GM12878 (cell line): ENCODE measurements around the gene VIT. TPM values are rescaled to one million over a fixed set of nuclear protein-coding genes. Genes with fewer than 3 reads are reported as not detected.

Source experiments
- ATAC-seq: fragments of 200-7000 bp; cut with Tn5 transposase; 3 replicates; pipeline ENCODE4 v1.9.1; 2020; ENCODE audit warnings: mild to moderate bottlenecking, moderate library complexity
- BruUV-seq: library from RNA; stranded (reverse); fragments of 400-500 nt; replicated peaks from 2 replicates; lab custom pipeline; 2021; lab: Mats Ljungman, UMichigan
- CTCF ChIA-PET: fragments of 300-600 bp; sonication (Branson Sonifier 250); formaldehyde crosslinking; extraction: SDS; loops from one replicate; lab custom pipeline; 2021; ENCODE audit warnings: inconsistent platforms; lab: Yijun Ruan, JAX
- POLR2A ChIA-PET: fragments of 350-600 bp; formaldehyde crosslinking; extraction: SDS; loops from one replicate; lab custom pipeline; 2021; ENCODE audit warnings: inconsistent platforms; lab: Charles Lee
- RAD21 ChIA-PET: fragments of 300-600 bp; sonication (Branson Sonifier 250); formaldehyde crosslinking; loops from one replicate; lab custom pipeline; 2023; ENCODE audit warnings: antibody characterized with exemption; ENCODE audit not compliant: unreplicated experiment; lab: Charles Lee
- SMC1A ChIA-PET: fragments of 300-600 bp; sonication (Branson Sonifier 250); formaldehyde crosslinking; loops from one replicate; lab custom pipeline; 2023; ENCODE audit not compliant: unreplicated experiment, uncharacterized antibody; lab: Charles Lee
- DNase-seq: peaks from one replicate; pipeline ENCODE4 v3.0.0-alpha.2; 2011; ENCODE audit warnings: low read depth, low spot score
- FAIRE-seq: peaks from 3 replicates; lab custom pipeline; 2011; peaks lifted over from hg19 to GRCh38; lab: Jason Lieb, UNC
- H2AFZ ChIP-seq: 2 replicates; pipeline ENCODE4 v1.6.0; 2011; ENCODE audit warnings: low read depth, low read length, control low read depth; ENCODE audit not compliant: control insufficient read depth
- H3K27ac ChIP-seq: 2 replicates; pipeline ENCODE4 v1.5.1; 2011; ENCODE audit warnings: control low read depth; ENCODE audit not compliant: control insufficient read depth, insufficient read depth
- H3K27me3 ChIP-seq, 2 experiments: replicated peaks in 1 of 2; 2 replicates each; pipeline versions ENCODE4 v1.6.0 to v1.6.1; 2011; ENCODE audit warnings: low read length in 1 of 2; ENCODE audit not compliant: control insufficient read depth in 2 of 2, insufficient read depth in 2 of 2
- H3K36me3 ChIP-seq, 2 experiments: 2 replicates each; pipeline ENCODE4 v1.5.1; 2011; ENCODE audit warnings: low read length in 1 of 2; ENCODE audit not compliant: control insufficient read depth in 2 of 2, insufficient read depth in 2 of 2
- H3K4me1 ChIP-seq: 2 replicates; pipeline ENCODE4 v1.6.1; 2011; ENCODE audit warnings: mild to moderate bottlenecking, low read length, moderate library complexity, mixed read lengths; ENCODE audit not compliant: control insufficient read depth, insufficient read depth
- H3K4me2 ChIP-seq: 2 replicates; pipeline ENCODE4 v1.6.0; 2011; ENCODE audit warnings: control low read depth; ENCODE audit not compliant: control insufficient read depth, insufficient read depth
- H3K4me3 ChIP-seq: fragments of 200-600 bp; sonication (generic); 2 replicates; pipeline ENCODE4 v1.5.1; 2016
- H3K79me2 ChIP-seq: 2 replicates; pipeline ENCODE4 v1.6.0; 2011; ENCODE audit warnings: low read length; ENCODE audit not compliant: control insufficient read depth, insufficient read depth
- H3K9ac ChIP-seq: 2 replicates; pipeline ENCODE4 v1.8.0; 2011; ENCODE audit warnings: low read length, control low read depth, mixed read lengths; ENCODE audit not compliant: control insufficient read depth, insufficient read depth
- H3K9me3 ChIP-seq: replicated peaks from 3 replicates; pipeline ENCODE4 v1.5.1; 2011; ENCODE audit warnings: mild to moderate bottlenecking, low read length; ENCODE audit not compliant: control insufficient read depth, insufficient read depth
- H4K20me1 ChIP-seq: 2 replicates; pipeline ENCODE4 v1.6.0; 2011; ENCODE audit not compliant: control insufficient read depth, insufficient read depth
- BCLAF1 ChIP-seq: fragments of 450-650 bp; IDR thresholded peaks from 2 replicates; pipeline ENCODE4 v1.6.1; 2017; ENCODE audit warnings: antibody characterized with exemption, mild to moderate bottlenecking, moderate library complexity
- CHD2 ChIP-seq: IDR thresholded peaks from 2 replicates; pipeline ENCODE4 v1.6.1; 2011; ENCODE audit warnings: low read depth, low read length, improper control_type of control experiment, borderline replicate concordance
- CREM ChIP-seq: IDR thresholded peaks from 2 replicates; pipeline ENCODE4 v1.6.1; 2014; ENCODE audit warnings: antibody characterized with exemption, low read depth
- ELK1 ChIP-seq: IDR thresholded peaks from 2 replicates; pipeline ENCODE4 v1.6.1; 2012; ENCODE audit warnings: low read depth, low read length, improper control_type of control experiment
- HDAC6 ChIP-seq: fragments of 200-600 bp; sonication (generic); IDR thresholded peaks from one replicate; pipeline ENCODE4 v1.8.0; 2017; ENCODE audit warnings: antibody characterized with exemption; ENCODE audit not compliant: unreplicated experiment
- JUNB ChIP-seq: IDR thresholded peaks from 2 replicates; pipeline ENCODE4 v1.6.1; 2016; ENCODE audit warnings: antibody characterized with exemption, mild to moderate bottlenecking
- NRF1 ChIP-seq: conservative IDR thresholded peaks from 2 replicates; pipeline ENCODE4 v1.6.1; 2011; ENCODE audit warnings: mild to moderate bottlenecking, low read depth, low read length, improper control_type of control experiment
- POU2F2 ChIP-seq: IDR thresholded peaks from 3 replicates; pipeline ENCODE4 v1.6.1; 2011; ENCODE audit warnings: low read depth, mild to moderate bottlenecking, low read length, borderline replicate concordance
- SIX5 ChIP-seq: IDR thresholded peaks from 2 replicates; pipeline ENCODE4 v1.6.1; 2011; ENCODE audit warnings: mild to moderate bottlenecking, low read depth, low read length, moderate library complexity; ENCODE audit not compliant: severe bottlenecking
- SMC3 ChIP-seq: IDR thresholded peaks from 2 replicates; pipeline ENCODE4 v1.6.1; 2011; ENCODE audit warnings: low read length, improper control_type of control experiment, borderline replicate concordance
- TCF7 ChIP-seq: IDR thresholded peaks from 2 replicates; pipeline ENCODE4 v1.6.1; 2014; ENCODE audit warnings: antibody characterized with exemption, borderline replicate concordance
- YY1 ChIP-seq: IDR thresholded peaks from 2 replicates; pipeline ENCODE4 v1.6.1; 2011; ENCODE audit warnings: low read depth, mild to moderate bottlenecking, low read length
- WGBS: methylation state at CpG from one replicate; pipeline ENCODE4 v1.1.6; 2016; ENCODE audit warnings: low lambda C conversion rate; ENCODE audit not compliant: insufficient replicate concordance, insufficient coverage; ENCODE audit errors: missing lambda C conversion rate; 5-methylcytosine and 5-hydroxymethylcytosine counted together
- in situ Hi-C: fragments of 300-500 bp; cut with MboI; formaldehyde crosslinking; loops from 9 replicates; pipeline ENCODE4 v1.14.3; 2018; ENCODE audit warnings: mixed read lengths
- intact Hi-C: fragments of 100-400 bp; cut with micrococcal nuclease; formaldehyde crosslinking; loops from one replicate; pipeline ENCODE4 v1.14.2; 2022; ENCODE audit not compliant: unreplicated experiment
- polyA plus RNA-seq, 11 experiments: library from polyadenylated mRNA; depleted of rRNA in 4 of 11; unstranded in 6 of 11; stranded (reverse) in 5 of 11; fragments of >200 nt; fragmentation: Nextera tagmentation in 4 of 11; fragmentation: Illumina TruSeq in 1 of 11; extraction: Ambion mirVana in 4 of 11; extraction: Trizol in 1 of 11; gene quantifications; 1 replicate in 1 of 11; 2 replicates in 10 of 11; pipeline versions ENCODE4 v1.2.1 to v1.2.3, GENCODE V29; 2011 to 2016; ENCODE audit warnings: inconsistent platforms in 2 of 11, missing spikeins in 2 of 11, low read depth in 1 of 11
- total RNA-seq, 4 experiments: library from RNA; depleted of rRNA in 3 of 4; stranded (reverse); fragments of >200 nt in 3 of 4; fragmentation: Illumina TruSeq in 1 of 4; extraction: Trizol in 1 of 4; gene quantifications; 2 replicates each; pipeline versions ENCODE4 v1.2.1 to v1.2.3, GENCODE V29; 2013 to 2021
- TF ChIP-seq, protein P1 (sequence below): fragments of 150-350 bp; IDR thresholded peaks from 2 replicates; pipeline ENCODE4 v1.6.1; 2014; ENCODE audit warnings: mild to moderate bottlenecking, low read depth, low read length
- TF ChIP-seq, protein P2 (sequence below): fragments of 450-650 bp; conservative IDR thresholded peaks from 2 replicates; pipeline ENCODE4 v1.6.1; 2017; ENCODE audit warnings: mild to moderate bottlenecking, moderate library complexity

The VIT gene
- total and polyA plus RNA-seq, 10 of the 15 experiments (the other 5 are each of a cell fraction or from before 2014, with no cell fraction given), result 0.05 to 0.14 TPM; not detected in 8

DNA sequence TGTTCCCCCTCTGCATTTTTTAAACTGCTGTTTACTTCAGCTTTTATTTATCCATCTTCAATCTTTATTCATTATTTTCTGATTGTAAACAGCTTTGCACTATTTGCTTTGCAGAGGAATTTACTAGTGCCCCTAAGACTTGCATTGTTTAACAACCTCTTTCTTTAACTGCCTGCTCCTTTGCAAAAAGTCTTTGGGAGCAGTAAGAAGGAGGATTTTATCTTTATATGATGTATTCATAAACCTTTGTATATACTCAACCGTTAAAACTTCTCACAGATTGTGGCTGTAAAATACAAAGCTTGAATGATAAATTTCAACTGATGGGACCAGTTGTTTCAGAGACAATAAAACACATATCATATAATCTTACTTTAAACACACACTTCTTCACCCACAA is 20.1 kb upstream of the VIT start:
- no peaks in the 10 kb centered on the region for H4K20me1 ChIP-seq
- no peak for ATAC-seq
- BruUV-seq, result no TSS peak
- intact Hi-C loops (no loop called here), in situ Hi-C loops (no loop called here)
- no peak overlapping the region for H3K27ac ChIP-seq
- ChIA-PET POLR2A (no interaction called here), RAD21 (no interaction called here), CTCF (interaction anchor here (1.3 to 1.4 kb wide), 2 partner anchors 12 to 109 kb away, joined by 4 to 6 read pairs; no protein-coding TSS in a partner anchor), SMC1A (interaction anchor here (1.2 kb wide), 1 partner anchor 12 kb away, joined by 3 read pairs; no protein-coding TSS in a partner anchor)
- no peaks in the 10 kb centered on the region for H3K4me1 ChIP-seq
- H3K9me3 ChIP-seq, result no peaks in the 10 kb centered on the region; the same call in 2 of the 3 replicates
- WGBS, result 13% methylated on average over 1 of the region's 1 CpG
- H2AFZ ChIP-seq, result no peak overlapping the region
- no peak for TF ChIP-seq POU2F2
- TF ChIP-seq YY1, result no peak
- TF ChIP-seq, protein P1, sequence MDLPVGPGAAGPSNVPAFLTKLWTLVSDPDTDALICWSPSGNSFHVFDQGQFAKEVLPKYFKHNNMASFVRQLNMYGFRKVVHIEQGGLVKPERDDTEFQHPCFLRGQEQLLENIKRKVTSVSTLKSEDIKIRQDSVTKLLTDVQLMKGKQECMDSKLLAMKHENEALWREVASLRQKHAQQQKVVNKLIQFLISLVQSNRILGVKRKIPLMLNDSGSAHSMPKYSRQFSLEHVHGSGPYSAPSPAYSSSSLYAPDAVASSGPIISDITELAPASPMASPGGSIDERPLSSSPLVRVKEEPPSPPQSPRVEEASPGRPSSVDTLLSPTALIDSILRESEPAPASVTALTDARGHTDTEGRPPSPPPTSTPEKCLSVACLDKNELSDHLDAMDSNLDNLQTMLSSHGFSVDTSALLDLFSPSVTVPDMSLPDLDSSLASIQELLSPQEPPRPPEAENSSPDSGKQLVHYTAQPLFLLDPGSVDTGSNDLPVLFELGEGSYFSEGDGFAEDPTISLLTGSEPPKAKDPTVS, result no peak
- TF ChIP-seq ELK1, result no peak
- TF ChIP-seq CHD2, result no peak
- no peak for TF ChIP-seq HDAC6
- TF ChIP-seq JUNB, result no peak
- no peak for TF ChIP-seq SMC3
- TF ChIP-seq TCF7, result no peak
- TF ChIP-seq SIX5, result no peak
- no peak for TF ChIP-seq NRF1
- no peak for TF ChIP-seq BCLAF1
- TF ChIP-seq CREM, result no peak
- TF ChIP-seq, protein P2, sequence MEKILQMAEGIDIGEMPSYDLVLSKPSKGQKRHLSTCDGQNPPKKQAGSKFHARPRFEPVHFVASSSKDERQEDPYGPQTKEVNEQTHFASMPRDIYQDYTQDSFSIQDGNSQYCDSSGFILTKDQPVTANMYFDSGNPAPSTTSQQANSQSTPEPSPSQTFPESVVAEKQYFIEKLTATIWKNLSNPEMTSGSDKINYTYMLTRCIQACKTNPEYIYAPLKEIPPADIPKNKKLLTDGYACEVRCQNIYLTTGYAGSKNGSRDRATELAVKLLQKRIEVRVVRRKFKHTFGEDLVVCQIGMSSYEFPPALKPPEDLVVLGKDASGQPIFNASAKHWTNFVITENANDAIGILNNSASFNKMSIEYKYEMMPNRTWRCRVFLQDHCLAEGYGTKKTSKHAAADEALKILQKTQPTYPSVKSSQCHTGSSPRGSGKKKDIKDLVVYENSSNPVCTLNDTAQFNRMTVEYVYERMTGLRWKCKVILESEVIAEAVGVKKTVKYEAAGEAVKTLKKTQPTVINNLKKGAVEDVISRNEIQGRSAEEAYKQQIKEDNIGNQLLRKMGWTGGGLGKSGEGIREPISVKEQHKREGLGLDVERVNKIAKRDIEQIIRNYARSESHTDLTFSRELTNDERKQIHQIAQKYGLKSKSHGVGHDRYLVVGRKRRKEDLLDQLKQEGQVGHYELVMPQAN, result no peak
- no peak for FAIRE-seq
- H3K4me3 ChIP-seq, result no peak overlapping the region
- no peak overlapping the region for H3K9ac ChIP-seq
- no peaks in the 10 kb centered on the region for H3K79me2 ChIP-seq
- DNase-seq, result no peak
- H3K36me3 ChIP-seq, result no peaks in the 10 kb centered on the region
- no peaks in the 10 kb centered on the region for H3K27me3 ChIP-seq
- H3K4me2 ChIP-seq, result no peak overlapping the region
